GM12878 (cell line): Measurements from ENCODE around the gene DYNLT2. TPM values are rescaled to one million over a fixed set of nuclear protein-coding genes. Genes with fewer than 3 reads are reported as not detected.

Source experiments
- ATAC-seq: fragments of 200-7000 bp; cut with Tn5 transposase; 3 replicates; pipeline ENCODE4 v1.9.1; 2020; ENCODE audit warnings: mild to moderate bottlenecking, moderate library complexity
- BruUV-seq: library from RNA; stranded (reverse); fragments of 400-500 nt; replicated peaks from 2 replicates; lab custom pipeline; 2021; lab: Mats Ljungman, UMichigan
- CTCF ChIA-PET: fragments of 300-600 bp; sonication (Branson Sonifier 250); formaldehyde crosslinking; extraction: SDS; loops from one replicate; lab custom pipeline; 2021; ENCODE audit warnings: inconsistent platforms; lab: Yijun Ruan, JAX
- POLR2A ChIA-PET: fragments of 350-600 bp; formaldehyde crosslinking; extraction: SDS; loops from one replicate; lab custom pipeline; 2021; ENCODE audit warnings: inconsistent platforms; lab: Charles Lee
- RAD21 ChIA-PET: fragments of 300-600 bp; sonication (Branson Sonifier 250); formaldehyde crosslinking; loops from one replicate; lab custom pipeline; 2023; ENCODE audit warnings: antibody characterized with exemption; ENCODE audit not compliant: unreplicated experiment; lab: Charles Lee
- SMC1A ChIA-PET: fragments of 300-600 bp; sonication (Branson Sonifier 250); formaldehyde crosslinking; loops from one replicate; lab custom pipeline; 2023; ENCODE audit not compliant: unreplicated experiment, uncharacterized antibody; lab: Charles Lee
- DNase-seq: peaks from one replicate; pipeline ENCODE4 v3.0.0-alpha.2; 2011; ENCODE audit warnings: low read depth, low spot score
- FAIRE-seq: peaks from 3 replicates; lab custom pipeline; 2011; peaks lifted over from hg19 to GRCh38; lab: Jason Lieb, UNC
- H2AFZ ChIP-seq: 2 replicates; pipeline ENCODE4 v1.6.0; 2011; ENCODE audit warnings: low read depth, low read length, control low read depth; ENCODE audit not compliant: control insufficient read depth
- H3K27ac ChIP-seq: 2 replicates; pipeline ENCODE4 v1.5.1; 2011; ENCODE audit warnings: control low read depth; ENCODE audit not compliant: control insufficient read depth, insufficient read depth
- H3K27me3 ChIP-seq, 2 experiments: replicated peaks in 1 of 2; 2 replicates each; pipeline versions ENCODE4 v1.6.0 to v1.6.1; 2011; ENCODE audit warnings: low read length in 1 of 2; ENCODE audit not compliant: control insufficient read depth in 2 of 2, insufficient read depth in 2 of 2
- H3K36me3 ChIP-seq, 2 experiments: 2 replicates each; pipeline ENCODE4 v1.5.1; 2011; ENCODE audit warnings: low read length in 1 of 2; ENCODE audit not compliant: control insufficient read depth in 2 of 2, insufficient read depth in 2 of 2
- H3K4me1 ChIP-seq: 2 replicates; pipeline ENCODE4 v1.6.1; 2011; ENCODE audit warnings: mild to moderate bottlenecking, low read length, moderate library complexity, mixed read lengths; ENCODE audit not compliant: control insufficient read depth, insufficient read depth
- H3K4me2 ChIP-seq: 2 replicates; pipeline ENCODE4 v1.6.0; 2011; ENCODE audit warnings: control low read depth; ENCODE audit not compliant: control insufficient read depth, insufficient read depth
- H3K4me3 ChIP-seq: fragments of 200-600 bp; sonication (generic); 2 replicates; pipeline ENCODE4 v1.5.1; 2016
- H3K79me2 ChIP-seq: 2 replicates; pipeline ENCODE4 v1.6.0; 2011; ENCODE audit warnings: low read length; ENCODE audit not compliant: control insufficient read depth, insufficient read depth
- H3K9ac ChIP-seq: 2 replicates; pipeline ENCODE4 v1.8.0; 2011; ENCODE audit warnings: low read length, control low read depth, mixed read lengths; ENCODE audit not compliant: control insufficient read depth, insufficient read depth
- H3K9me3 ChIP-seq: replicated peaks from 3 replicates; pipeline ENCODE4 v1.5.1; 2011; ENCODE audit warnings: mild to moderate bottlenecking, low read length; ENCODE audit not compliant: control insufficient read depth, insufficient read depth
- H4K20me1 ChIP-seq: 2 replicates; pipeline ENCODE4 v1.6.0; 2011; ENCODE audit not compliant: control insufficient read depth, insufficient read depth
- BCL11A ChIP-seq: IDR thresholded peaks from 2 replicates; pipeline ENCODE4 v1.6.1; 2011; ENCODE audit warnings: low read depth, low read length
- CHD2 ChIP-seq: IDR thresholded peaks from 2 replicates; pipeline ENCODE4 v1.6.1; 2011; ENCODE audit warnings: low read depth, low read length, improper control_type of control experiment, borderline replicate concordance
- NR2C1 ChIP-seq: fragments of 450-650 bp; IDR thresholded peaks from 2 replicates; pipeline ENCODE4 v1.6.1; 2017; ENCODE audit warnings: antibody characterized with exemption, mild to moderate bottlenecking, moderate library complexity
- NR2F1 ChIP-seq: fragments of 450-650 bp; conservative IDR thresholded peaks from 2 replicates; pipeline ENCODE4 v1.6.1; 2017; ENCODE audit warnings: mild to moderate bottlenecking
- RAD51 ChIP-seq: fragments of 450-650 bp; IDR thresholded peaks from 2 replicates; pipeline ENCODE4 v1.6.1; 2016; ENCODE audit warnings: moderate library complexity, mild to moderate bottlenecking, inconsistent platforms
- SMAD5 ChIP-seq: IDR thresholded peaks from 2 replicates; pipeline ENCODE4 v1.6.1; 2016; ENCODE audit warnings: antibody characterized with exemption, low read depth
- WGBS: methylation state at CpG from one replicate; pipeline ENCODE4 v1.1.6; 2016; ENCODE audit warnings: low lambda C conversion rate; ENCODE audit not compliant: insufficient replicate concordance, insufficient coverage; ENCODE audit errors: missing lambda C conversion rate; 5-methylcytosine and 5-hydroxymethylcytosine counted together
- in situ Hi-C: fragments of 300-500 bp; cut with MboI; formaldehyde crosslinking; loops from 9 replicates; pipeline ENCODE4 v1.14.3; 2018; ENCODE audit warnings: mixed read lengths
- intact Hi-C: fragments of 100-400 bp; cut with micrococcal nuclease; formaldehyde crosslinking; loops from one replicate; pipeline ENCODE4 v1.14.2; 2022; ENCODE audit not compliant: unreplicated experiment
- polyA plus RNA-seq, 11 experiments: library from polyadenylated mRNA; depleted of rRNA in 4 of 11; unstranded in 6 of 11; stranded (reverse) in 5 of 11; fragments of >200 nt; fragmentation: Nextera tagmentation in 4 of 11; fragmentation: Illumina TruSeq in 1 of 11; extraction: Ambion mirVana in 4 of 11; extraction: Trizol in 1 of 11; gene quantifications; 1 replicate in 1 of 11; 2 replicates in 10 of 11; pipeline versions ENCODE4 v1.2.1 to v1.2.3, GENCODE V29; 2011 to 2016; ENCODE audit warnings: inconsistent platforms in 2 of 11, missing spikeins in 2 of 11, low read depth in 1 of 11
- total RNA-seq, 4 experiments: library from RNA; depleted of rRNA in 3 of 4; stranded (reverse); fragments of >200 nt in 3 of 4; fragmentation: Illumina TruSeq in 1 of 4; extraction: Trizol in 1 of 4; gene quantifications; 2 replicates each; pipeline versions ENCODE4 v1.2.1 to v1.2.3, GENCODE V29; 2013 to 2021
- TF ChIP-seq, protein P1 (sequence below): IDR thresholded peaks from 2 replicates; pipeline ENCODE4 v1.6.1; 2012; ENCODE audit warnings: low read depth, low read length, improper control_type of control experiment
- TF ChIP-seq, protein P2 (sequence below): fragments of 450-650 bp; IDR thresholded peaks from 2 replicates; pipeline ENCODE4 v1.6.1; 2016; ENCODE audit warnings: mild to moderate bottlenecking
- TF ChIP-seq, protein P3 (sequence below): fragments of 450-650 bp; IDR thresholded peaks from 2 replicates; pipeline ENCODE4 v1.6.1; 2017; ENCODE audit warnings: antibody characterized with exemption, mild to moderate bottlenecking, moderate library complexity
- TF ChIP-seq, protein P4 (sequence below): IDR thresholded peaks from 2 replicates; pipeline ENCODE4 v1.6.1; 2012; ENCODE audit warnings: low read length, inconsistent platforms

The DYNLT2 gene
- total and polyA plus RNA-seq, 10 of the 15 experiments (the other 5 are each of a cell fraction or from before 2014, with no cell fraction given): 2.2 to 5.9 (median 5.4) TPM

- no TSS peak for BruUV-seq
- Histone ChIP-seq H4K20me1 (no peaks in the 10 kb centered on the region), H3K27ac (0 out of 2 replicates have a peak overlapping the region, but pooled peaks have one; percentile 30), H3K4me3 (peak overlapping the region; percentile 81), H3K9ac (peak overlapping the region; percentile 52), H3K27me3 (no peaks in the 10 kb centered on the region), H3K4me2 (peak overlapping the region; percentile 56), H3K36me3 (no peaks in the 10 kb centered on the region), H3K79me2 (peaks cover 26% of the 10 kb centered on the region), H2AFZ (peak overlapping the region; percentile 72), H3K4me1 (peaks cover 5% of the 10 kb centered on the region), H3K9me3 (no peaks in the 10 kb centered on the region)
- WGBS: 28% methylated on average over 29 of the region's 29 CpGs
- RAD21 ChIA-PET: interaction anchor here (1.1 kb wide), 1 partner anchor 20 kb away, joined by 3 read pairs; no protein-coding TSS in a partner anchor
- no peak for FAIRE-seq
- SMC1A ChIA-PET: interaction anchor here (0.9 to 1.6 kb wide), 2 partner anchors 24 to 29 kb away, joined by 4 to 5 read pairs; no protein-coding TSS in a partner anchor
- in situ Hi-C loops: no loop called here
- TF ChIP-seq, protein P1, sequence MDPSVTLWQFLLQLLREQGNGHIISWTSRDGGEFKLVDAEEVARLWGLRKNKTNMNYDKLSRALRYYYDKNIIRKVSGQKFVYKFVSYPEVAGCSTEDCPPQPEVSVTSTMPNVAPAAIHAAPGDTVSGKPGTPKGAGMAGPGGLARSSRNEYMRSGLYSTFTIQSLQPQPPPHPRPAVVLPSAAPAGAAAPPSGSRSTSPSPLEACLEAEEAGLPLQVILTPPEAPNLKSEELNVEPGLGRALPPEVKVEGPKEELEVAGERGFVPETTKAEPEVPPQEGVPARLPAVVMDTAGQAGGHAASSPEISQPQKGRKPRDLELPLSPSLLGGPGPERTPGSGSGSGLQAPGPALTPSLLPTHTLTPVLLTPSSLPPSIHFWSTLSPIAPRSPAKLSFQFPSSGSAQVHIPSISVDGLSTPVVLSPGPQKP: no peak
- TF ChIP-seq, protein P2, sequence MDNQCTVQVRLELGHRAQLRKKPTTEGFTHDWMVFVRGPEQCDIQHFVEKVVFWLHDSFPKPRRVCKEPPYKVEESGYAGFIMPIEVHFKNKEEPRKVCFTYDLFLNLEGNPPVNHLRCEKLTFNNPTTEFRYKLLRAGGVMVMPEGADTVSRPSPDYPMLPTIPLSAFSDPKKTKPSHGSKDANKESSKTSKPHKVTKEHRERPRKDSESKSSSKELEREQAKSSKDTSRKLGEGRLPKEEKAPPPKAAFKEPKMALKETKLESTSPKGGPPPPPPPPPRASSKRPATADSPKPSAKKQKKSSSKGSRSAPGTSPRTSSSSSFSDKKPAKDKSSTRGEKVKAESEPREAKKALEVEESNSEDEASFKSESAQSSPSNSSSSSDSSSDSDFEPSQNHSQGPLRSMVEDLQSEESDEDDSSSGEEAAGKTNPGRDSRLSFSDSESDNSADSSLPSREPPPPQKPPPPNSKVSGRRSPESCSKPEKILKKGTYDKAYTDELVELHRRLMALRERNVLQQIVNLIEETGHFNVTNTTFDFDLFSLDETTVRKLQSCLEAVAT: peak; percentile 84
- peak; percentile 47; the same call in 1 of the 2 replicates for TF ChIP-seq SMAD5
- TF ChIP-seq RAD51: no peak
- TF ChIP-seq, protein P3, sequence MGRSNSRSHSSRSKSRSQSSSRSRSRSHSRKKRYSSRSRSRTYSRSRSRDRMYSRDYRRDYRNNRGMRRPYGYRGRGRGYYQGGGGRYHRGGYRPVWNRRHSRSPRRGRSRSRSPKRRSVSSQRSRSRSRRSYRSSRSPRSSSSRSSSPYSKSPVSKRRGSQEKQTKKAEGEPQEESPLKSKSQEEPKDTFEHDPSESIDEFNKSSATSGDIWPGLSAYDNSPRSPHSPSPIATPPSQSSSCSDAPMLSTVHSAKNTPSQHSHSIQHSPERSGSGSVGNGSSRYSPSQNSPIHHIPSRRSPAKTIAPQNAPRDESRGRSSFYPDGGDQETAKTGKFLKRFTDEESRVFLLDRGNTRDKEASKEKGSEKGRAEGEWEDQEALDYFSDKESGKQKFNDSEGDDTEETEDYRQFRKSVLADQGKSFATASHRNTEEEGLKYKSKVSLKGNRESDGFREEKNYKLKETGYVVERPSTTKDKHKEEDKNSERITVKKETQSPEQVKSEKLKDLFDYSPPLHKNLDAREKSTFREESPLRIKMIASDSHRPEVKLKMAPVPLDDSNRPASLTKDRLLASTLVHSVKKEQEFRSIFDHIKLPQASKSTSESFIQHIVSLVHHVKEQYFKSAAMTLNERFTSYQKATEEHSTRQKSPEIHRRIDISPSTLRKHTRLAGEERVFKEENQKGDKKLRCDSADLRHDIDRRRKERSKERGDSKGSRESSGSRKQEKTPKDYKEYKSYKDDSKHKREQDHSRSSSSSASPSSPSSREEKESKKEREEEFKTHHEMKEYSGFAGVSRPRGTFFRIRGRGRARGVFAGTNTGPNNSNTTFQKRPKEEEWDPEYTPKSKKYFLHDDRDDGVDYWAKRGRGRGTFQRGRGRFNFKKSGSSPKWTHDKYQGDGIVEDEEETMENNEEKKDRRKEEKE: no peak
- TF ChIP-seq CHD2: no peak
- TF ChIP-seq, protein P4, sequence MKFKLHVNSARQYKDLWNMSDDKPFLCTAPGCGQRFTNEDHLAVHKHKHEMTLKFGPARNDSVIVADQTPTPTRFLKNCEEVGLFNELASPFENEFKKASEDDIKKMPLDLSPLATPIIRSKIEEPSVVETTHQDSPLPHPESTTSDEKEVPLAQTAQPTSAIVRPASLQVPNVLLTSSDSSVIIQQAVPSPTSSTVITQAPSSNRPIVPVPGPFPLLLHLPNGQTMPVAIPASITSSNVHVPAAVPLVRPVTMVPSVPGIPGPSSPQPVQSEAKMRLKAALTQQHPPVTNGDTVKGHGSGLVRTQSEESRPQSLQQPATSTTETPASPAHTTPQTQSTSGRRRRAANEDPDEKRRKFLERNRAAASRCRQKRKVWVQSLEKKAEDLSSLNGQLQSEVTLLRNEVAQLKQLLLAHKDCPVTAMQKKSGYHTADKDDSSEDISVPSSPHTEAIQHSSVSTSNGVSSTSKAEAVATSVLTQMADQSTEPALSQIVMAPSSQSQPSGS: no peak
- no peak for TF ChIP-seq BCL11A
- no peak for TF ChIP-seq NR2C1
- peak; percentile 34 for TF ChIP-seq NR2F1
- peak; percentile 43 for ATAC-seq
- intact Hi-C loops: loop anchor here (1.0 to 10.0 kb wide), 2 partner anchors 26 to 579 kb away; partner anchors contain the start of genes DYNLT2, ERMARD and FAM120B
- CTCF ChIA-PET: interaction anchor here (1.2 to 1.4 kb wide), 2 partner anchors 17 to 23 kb away, joined by 3 read pairs; partner anchors contain the start of genes C6orf120 and WDR27
- no peak for DNase-seq
- POLR2A ChIA-PET: interaction anchor here (1.3 to 1.8 kb wide), 2 partner anchors 16 to 23 kb away, joined by 3 to 7 read pairs; partner anchors contain the start of genes C6orf120 and WDR27
These were observed 26.0 kb downstream of the DYNLT2 start for GRCh38 chr6:169725125-169726048.
